COLO829 (cell line): ENCODE results near the gene DTHD1.

Experiments used
- DNase-seq: peaks from one replicate; pipeline ENCODE4 v3.0.0; 2012; ENCODE audit warnings: low spot score

Gene DTHD1

DNA sequence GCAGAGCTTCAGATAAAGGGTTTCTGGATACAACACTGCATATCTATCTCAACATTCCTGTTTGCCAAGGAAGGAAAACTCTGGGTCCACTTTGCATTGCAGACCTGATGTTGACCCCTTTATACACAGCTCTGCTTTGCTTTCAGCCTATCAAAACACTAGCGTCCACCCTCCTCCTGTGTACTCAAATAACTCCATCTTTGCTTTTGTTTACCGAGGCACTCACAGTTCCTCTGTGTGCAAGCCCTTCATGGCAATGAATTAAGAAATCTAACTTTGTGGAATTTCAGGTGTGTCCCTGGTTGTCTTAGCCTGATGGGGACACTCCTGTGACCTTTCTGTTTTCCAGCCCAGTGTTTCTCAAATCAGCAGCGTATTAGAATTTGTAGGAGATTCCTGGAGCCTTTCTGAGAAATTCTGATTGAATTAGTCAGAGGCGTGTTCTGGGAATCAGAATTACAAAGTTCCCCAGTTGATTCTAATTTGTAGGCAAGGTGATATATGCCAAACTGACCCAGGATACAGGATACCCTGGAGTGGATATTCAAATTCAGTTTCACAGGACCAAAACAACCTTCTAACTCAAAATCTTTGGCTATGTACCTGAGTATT, 68.6 kb downstream of the DTHD1 start:
- no peak for DNase-seq

GRCh38 chr4:36351082-36351666, 69.8 kb downstream of the DTHD1 start:
- DNase-seq: peak; percentile 20

DNA sequence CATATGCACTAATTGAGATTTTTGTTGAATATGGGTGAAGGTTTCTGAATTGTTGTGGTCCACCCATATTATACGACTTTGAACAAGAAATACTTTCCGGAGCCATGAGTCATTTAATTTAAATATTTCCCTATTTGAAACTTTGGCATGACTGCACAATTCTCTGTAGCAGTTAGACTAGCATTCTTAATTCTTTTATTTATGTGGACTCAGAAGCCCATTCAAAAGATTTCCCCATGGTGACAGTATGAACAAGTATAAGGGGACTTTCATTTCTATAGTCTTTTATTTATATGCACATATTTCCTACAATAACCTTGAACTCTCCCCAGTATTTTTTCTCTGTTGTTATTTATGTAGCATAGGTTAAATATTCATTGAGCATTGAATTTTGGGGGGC, 72.6 kb downstream of the DTHD1 start:
- no peak for DNase-seq

GRCh38 chr4:36358173-36358572, 76.8 kb downstream of the DTHD1 start:
- no peak for DNase-seq

- DNase-seq: no peak
Observed at GRCh38 chr4:36360755-36361154, 79.3 kb downstream of the DTHD1 start.

DNA sequence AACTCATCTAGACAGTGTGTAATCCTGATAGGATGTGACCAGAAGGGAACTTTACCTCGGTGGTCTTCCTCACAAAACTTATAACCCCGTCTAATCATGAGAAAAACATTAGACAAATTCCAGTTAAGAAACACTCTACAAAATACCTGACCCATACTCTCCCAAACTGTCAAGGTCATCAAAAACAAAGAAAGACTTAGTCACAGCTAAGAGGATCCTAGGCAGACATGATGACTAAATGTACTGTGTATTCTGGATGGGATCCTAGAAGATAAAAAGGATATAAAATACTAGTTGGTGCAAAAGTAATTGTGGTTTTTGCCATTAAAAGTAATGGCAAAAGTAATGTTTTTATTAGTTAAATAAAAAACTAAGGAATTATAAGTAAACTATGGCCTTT, 81.6 kb downstream of the DTHD1 start:
- no peak for DNase-seq

- DNase-seq: no peak
Observed at GRCh38 chr4:36374836-36375511, 93.6 kb downstream of the DTHD1 start.

GRCh38 chr4:36385951-36386571, 104.6 kb downstream of the DTHD1 start:
- DNase-seq: no peak

DNA sequence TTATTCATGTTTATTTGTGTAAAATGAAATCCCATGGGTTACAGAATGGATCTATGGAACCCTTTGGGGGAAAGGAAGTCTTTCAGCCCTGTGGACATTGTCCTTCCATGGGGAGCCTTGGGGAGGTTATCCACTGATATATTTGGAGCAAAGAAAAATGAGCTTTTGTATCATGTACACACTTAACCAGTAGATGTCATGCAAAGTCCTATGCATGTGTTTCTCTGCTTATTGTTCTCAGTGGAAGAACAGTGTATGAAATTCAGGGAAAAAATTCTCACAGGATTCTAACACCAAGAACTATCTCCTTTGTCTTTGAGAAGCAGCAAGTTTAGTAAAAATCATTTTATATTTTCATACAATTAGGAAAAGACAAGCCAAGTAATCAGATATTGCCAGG, 105.3 kb downstream of the DTHD1 start:
- DNase-seq: no peak

DNA sequence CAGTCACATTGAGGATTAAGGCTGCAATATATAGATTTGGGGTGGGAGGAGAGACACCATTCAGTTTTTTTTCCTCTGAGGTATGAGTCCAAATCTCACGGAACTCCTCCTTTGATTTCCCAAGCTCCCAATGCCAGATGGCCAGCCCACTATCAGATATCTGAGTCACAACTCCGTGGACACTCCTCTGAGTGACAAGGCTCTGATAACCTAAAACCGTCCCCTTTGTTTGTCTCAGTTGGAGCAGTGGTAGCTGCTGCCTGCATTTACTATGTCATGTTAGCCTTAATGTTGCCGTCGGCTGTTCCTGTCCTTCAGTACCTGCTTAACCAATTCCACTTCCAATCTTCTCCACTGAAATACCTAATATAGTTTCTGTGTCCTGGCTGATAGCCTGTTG, 107.3 kb downstream of the DTHD1 start:
- DNase-seq: no peak

GRCh38 chr4:36391411-36391810, 110.0 kb downstream of the DTHD1 start:
- DNase-seq: peak; percentile 3

GRCh38 chr4:36392024-36392423, 110.6 kb downstream of the DTHD1 start:
- no peak for DNase-seq

- DNase-seq: no peak
Observed at GRCh38 chr4:36392916-36393315, 111.5 kb downstream of the DTHD1 start.
